Measurements from ENCODE around the gene ABCC5. TPM values are rescaled to one million over a fixed set of nuclear protein-coding genes. Genes with fewer than 3 reads are reported as not detected.

ABCC5 gene
- total and polyA plus RNA-seq, 2 of the 8 experiments (the other 6 are each of a cell fraction or from before 2014, with no cell fraction given) = 25.3 to 40.8 TPM

MicroRNA genes within 50 kb of the gene (microRNA counts, 767-probe panel; counts per million panel counts)
- microRNA hsa-miR-4448 = 879 counts per million, percentile 95 among the panel's probes with 10 or more counts

Small RNAs within 50 kb of the gene (microRNA-seq; reads per million reads assigned to microRNA genes)
- gene MIR4448 (ENCODE audit: borderline microRNAs expressed in 2 of 2, borderline number of aligned reads in 2 of 2, borderline replicate concordance in 1 of 2) = 0 reads per million in 2 experiments

Small RNAs within 50 kb of the gene (small RNA-seq; reads per million reads assigned to genes)
- not detected for gene MIR4448 (ENCODE audit: insufficient read depth)

Other genes starting within 250 kb of the ABCC5 start
- 4.1 and 5.2 TPM in 2 replicates for gene MAP6D1, start 192.3 kb downstream of the ABCC5 start, total RNA-seq (2021; fragmentation: NEBNext Ultra II Directional; extraction: Animal tissue kit (Norgen Biotek cat#: 25700))
- gene MAP6D1, start 192.3 kb downstream of the ABCC5 start, polyA plus RNA-seq (2011; rRNA removed) = 4.8 and 5.4 TPM in 2 replicates
- 81.3 and 85.0 TPM in 2 replicates for gene PARL, start 133.0 kb downstream of the ABCC5 start, total RNA-seq (2021; fragmentation: NEBNext Ultra II Directional; extraction: Animal tissue kit (Norgen Biotek cat#: 25700))
- 37.5 and 62.7 TPM in 2 replicates for gene PARL, start 133.0 kb downstream of the ABCC5 start, polyA plus RNA-seq (2011; rRNA removed)
- gene HTR3D, start 13.9 kb upstream of the ABCC5 start, total RNA-seq (2021; fragmentation: NEBNext Ultra II Directional; extraction: Animal tissue kit (Norgen Biotek cat#: 25700)) = not detected in 2 replicates
- not detected in 2 replicates for gene HTR3D, start 13.9 kb upstream of the ABCC5 start, polyA plus RNA-seq (2011; rRNA removed)
- gene HTR3C, start 35.2 kb upstream of the ABCC5 start, total RNA-seq (2021; fragmentation: NEBNext Ultra II Directional; extraction: Animal tissue kit (Norgen Biotek cat#: 25700)) = not detected in 2 replicates
- 0.03 and 0.05 TPM in 2 replicates for gene HTR3C, start 35.2 kb upstream of the ABCC5 start, polyA plus RNA-seq (2011; rRNA removed)
- not detected in 2 replicates for gene HTR3E, start 79.2 kb upstream of the ABCC5 start, total RNA-seq (2021; fragmentation: NEBNext Ultra II Directional; extraction: Animal tissue kit (Norgen Biotek cat#: 25700))
- not detected in 2 replicates for gene HTR3E, start 79.2 kb upstream of the ABCC5 start, polyA plus RNA-seq (2011; rRNA removed)
- 40.0 and 42.5 TPM in 2 replicates for gene EIF2B5, start 117.5 kb upstream of the ABCC5 start, total RNA-seq (2021; fragmentation: NEBNext Ultra II Directional; extraction: Animal tissue kit (Norgen Biotek cat#: 25700))
- 32.1 and 33.1 TPM in 2 replicates for gene EIF2B5, start 117.5 kb upstream of the ABCC5 start, polyA plus RNA-seq (2011; rRNA removed)
- 64.9 and 66.6 TPM in 2 replicates for gene DVL3, start 137.5 kb upstream of the ABCC5 start, total RNA-seq (2021; fragmentation: NEBNext Ultra II Directional; extraction: Animal tissue kit (Norgen Biotek cat#: 25700))
- 38.5 and 51.2 TPM in 2 replicates for gene DVL3, start 137.5 kb upstream of the ABCC5 start, polyA plus RNA-seq (2011; rRNA removed)
- 391 and 403 TPM in 2 replicates for gene AP2M1, start 157.0 kb upstream of the ABCC5 start, total RNA-seq (2021; fragmentation: NEBNext Ultra II Directional; extraction: Animal tissue kit (Norgen Biotek cat#: 25700))
- 454 and 540 TPM in 2 replicates for gene AP2M1, start 157.0 kb upstream of the ABCC5 start, polyA plus RNA-seq (2011; rRNA removed)
- gene ABCF3, start 168.3 kb upstream of the ABCC5 start, total RNA-seq (2021; fragmentation: NEBNext Ultra II Directional; extraction: Animal tissue kit (Norgen Biotek cat#: 25700)) = 50.9 and 51.6 TPM in 2 replicates
- 57.8 and 76.6 TPM in 2 replicates for gene ABCF3, start 168.3 kb upstream of the ABCC5 start, polyA plus RNA-seq (2011; rRNA removed)
- gene VWA5B2, start 211.7 kb upstream of the ABCC5 start, total RNA-seq (2021; fragmentation: NEBNext Ultra II Directional; extraction: Animal tissue kit (Norgen Biotek cat#: 25700)) = 0.50 and 0.56 TPM in 2 replicates
- 0.53 and 0.88 TPM in 2 replicates for gene VWA5B2, start 211.7 kb upstream of the ABCC5 start, polyA plus RNA-seq (2011; rRNA removed)
- 54.6 and 56.7 TPM in 2 replicates for gene ALG3, start 231.1 kb upstream of the ABCC5 start, total RNA-seq (2021; fragmentation: NEBNext Ultra II Directional; extraction: Animal tissue kit (Norgen Biotek cat#: 25700))
- 148 and 184 TPM in 2 replicates for gene ALG3, start 231.1 kb upstream of the ABCC5 start, polyA plus RNA-seq (2011; rRNA removed)
- 9.3 and 9.6 TPM in 2 replicates for gene EEF1AKMT4, start 231.8 kb upstream of the ABCC5 start, total RNA-seq (2021; fragmentation: NEBNext Ultra II Directional; extraction: Animal tissue kit (Norgen Biotek cat#: 25700))
- gene EEF1AKMT4, start 231.8 kb upstream of the ABCC5 start, polyA plus RNA-seq (2011; rRNA removed) = 30.1 and 39.0 TPM in 2 replicates
- 16.9 and 17.7 TPM in 2 replicates for gene CAMK2N2, start 243.7 kb upstream of the ABCC5 start, total RNA-seq (2021; fragmentation: NEBNext Ultra II Directional; extraction: Animal tissue kit (Norgen Biotek cat#: 25700))
- 4.0 and 6.1 TPM in 2 replicates for gene CAMK2N2, start 243.7 kb upstream of the ABCC5 start, polyA plus RNA-seq (2011; rRNA removed)

All from H1 (cell line).